Mesenchymal stem cell (in vitro differentiated cells and primary cell): ENCODE data around the gene FOXP2.

ENCODE experiments used
- DNase-seq: peaks from one replicate; pipeline ENCODE4 v3.0.0-alpha.2; 2013
- H2AFZ ChIP-seq: one replicate; pipeline ENCODE4 v1.6.1; 2013; ENCODE audit warnings: low read depth, mild to moderate bottlenecking, control low read depth, inconsistent platforms, low read length, moderate library complexity
- H2AK5ac ChIP-seq: 2 replicates; pipeline ENCODE4 v1.6.1; 2013; ENCODE audit warnings: low read length, moderate library complexity, mild to moderate bottlenecking, inconsistent platforms; ENCODE audit not compliant: severe bottlenecking
- H2BK120ac ChIP-seq: one replicate; pipeline ENCODE4 v1.6.1; 2013; ENCODE audit warnings: low read depth, mild to moderate bottlenecking, inconsistent platforms, low read length, moderate library complexity
- H2BK12ac ChIP-seq, 2 experiments: one replicate each; pipeline ENCODE4 v1.6.1; 2013; ENCODE audit warnings: inconsistent platforms in 2 of 2, low read length in 2 of 2, mild to moderate bottlenecking in 2 of 2, moderate library complexity in 2 of 2, control low read depth in 1 of 2
- H2BK15ac ChIP-seq: one replicate; pipeline ENCODE4 v1.6.1; 2013; ENCODE audit warnings: mild to moderate bottlenecking, low read depth, inconsistent platforms; ENCODE audit not compliant: poor library complexity, severe bottlenecking
- H2BK5ac ChIP-seq: 2 replicates; pipeline ENCODE4 v1.6.1; 2013; ENCODE audit warnings: low read depth, mild to moderate bottlenecking, low read length, control low read depth, inconsistent platforms; ENCODE audit not compliant: poor library complexity, severe bottlenecking
- H3K14ac ChIP-seq, 2 experiments: one replicate each; pipeline ENCODE4 v1.6.1; 2013; ENCODE audit warnings: inconsistent platforms in 2 of 2, low read length in 2 of 2, control low read depth in 1 of 2, mild to moderate bottlenecking in 1 of 2, moderate library complexity in 1 of 2
- H3K18ac ChIP-seq, 2 experiments: one replicate each; pipeline ENCODE4 v1.6.1; 2013; ENCODE audit warnings: inconsistent platforms in 2 of 2, low read length in 2 of 2, control low read depth in 1 of 2, low read depth in 1 of 2, mild to moderate bottlenecking in 1 of 2
- H3K23ac ChIP-seq, 2 experiments: one replicate each; pipeline ENCODE4 v1.6.1; 2013; ENCODE audit warnings: inconsistent platforms in 2 of 2, low read length in 2 of 2, mild to moderate bottlenecking in 2 of 2, moderate library complexity in 2 of 2, control low read depth in 1 of 2
- H3K27ac ChIP-seq: 2 replicates; pipeline ENCODE4 v1.5.1; 2013; ENCODE audit warnings: mild to moderate bottlenecking, moderate library complexity, low read length, control low read depth, inconsistent platforms; ENCODE audit not compliant: poor library complexity, severe bottlenecking
- H3K27me3 ChIP-seq, 2 experiments: 2 replicates each; pipeline versions ENCODE4 v1.6.1 to v1.7.0; 2013; ENCODE audit warnings: low read length in 2 of 2, mild to moderate bottlenecking in 2 of 2, moderate library complexity in 2 of 2, control low read depth in 1 of 2, inconsistent platforms in 1 of 2; ENCODE audit not compliant: control insufficient read depth in 1 of 2, insufficient read depth in 1 of 2
- H3K36me3 ChIP-seq, 2 experiments: 2 replicates each; pipeline versions ENCODE4 v1.6.1 to v1.7.0; 2013; ENCODE audit warnings: low read length in 2 of 2, control low read depth in 1 of 2, inconsistent platforms in 1 of 2, low read depth in 1 of 2, mild to moderate bottlenecking in 1 of 2; ENCODE audit not compliant: insufficient read depth in 2 of 2, control insufficient read depth in 1 of 2
- H3K4ac ChIP-seq, 2 experiments: one replicate each; pipeline ENCODE4 v1.6.1; 2013; ENCODE audit warnings: inconsistent platforms in 2 of 2, low read length in 2 of 2, mild to moderate bottlenecking in 2 of 2, moderate library complexity in 2 of 2, control low read depth in 1 of 2, low read depth in 1 of 2
- H3K4me1 ChIP-seq: 2 replicates; pipeline ENCODE4 v1.6.1; 2013; ENCODE audit warnings: low read depth, low read length, control low read depth; ENCODE audit not compliant: control insufficient read depth, insufficient read depth
- H3K4me2 ChIP-seq: 2 replicates; pipeline ENCODE4 v1.6.1; 2013; ENCODE audit warnings: low read length, mild to moderate bottlenecking, inconsistent platforms; ENCODE audit not compliant: poor library complexity, severe bottlenecking
- H3K4me3 ChIP-seq, 2 experiments: 2 replicates each; pipeline versions ENCODE4 v1.5.1 to v1.7.0; 2013; ENCODE audit warnings: low read length in 2 of 2, mild to moderate bottlenecking in 2 of 2, control low read depth in 1 of 2, low read depth in 1 of 2; ENCODE audit not compliant: insufficient read depth in 1 of 2
- H3K79me1 ChIP-seq: replicated peaks from 2 replicates; pipeline ENCODE4 v1.6.1; 2013; ENCODE audit warnings: mild to moderate bottlenecking, control low read depth, low read length, inconsistent platforms; ENCODE audit not compliant: poor library complexity, severe bottlenecking
- H3K9ac ChIP-seq: 2 replicates; pipeline ENCODE4 v1.7.0; 2013; ENCODE audit warnings: mild to moderate bottlenecking, low read length, moderate library complexity
- H3K9me3 ChIP-seq: 2 replicates; pipeline ENCODE4 v1.7.0; 2013; ENCODE audit warnings: mild to moderate bottlenecking, low read length; ENCODE audit not compliant: control insufficient read depth
- H4K8ac ChIP-seq: one replicate; pipeline ENCODE4 v1.6.1; 2013; ENCODE audit warnings: inconsistent platforms, mild to moderate bottlenecking, low read length, moderate library complexity
- H4K91ac ChIP-seq: one replicate; pipeline ENCODE4 v1.6.1; 2013; ENCODE audit warnings: mild to moderate bottlenecking, low read length, inconsistent platforms
- WGBS: methylation state at CpG from one replicate; pipeline ENCODE4 v1.1.7; 2013; ENCODE audit warnings: mixed read lengths; 5-methylcytosine and 5-hydroxymethylcytosine counted together

The FOXP2 gene

GRCh38 chr7:114478384-114478783 lies 63.8 kb downstream of the FOXP2 start:
- Histone ChIP-seq H3K18ac (no peak overlapping the region), H2BK12ac (no peak overlapping the region), H4K91ac (no peak overlapping the region), H3K27me3 (no peaks in the 10 kb centered on the region), H3K4ac (no peak overlapping the region), H3K4me2 (no peak overlapping the region), H2BK120ac (no peak overlapping the region), H2AFZ (no peak overlapping the region), H3K36me3 (no peaks in the 10 kb centered on the region), H3K23ac (no peak overlapping the region), H3K14ac (no peak overlapping the region), H3K9ac (no peak overlapping the region), H3K9me3 (no peaks in the 10 kb centered on the region), H4K8ac (no peak overlapping the region), H3K79me1 (no peaks in the 10 kb centered on the region), H2BK15ac (no peak overlapping the region), H3K27ac (no peak overlapping the region), H3K4me3 (no peak overlapping the region), H3K4me1 (no peaks in the 10 kb centered on the region), H2AK5ac (no peak overlapping the region), H2BK5ac (no peak overlapping the region)
- DNase-seq = no peak

- Histone ChIP-seq H3K4me3 (no peak overlapping the region), H4K91ac (no peak overlapping the region), H2BK12ac (no peak overlapping the region), H3K14ac (no peak overlapping the region), H2AK5ac (no peak overlapping the region), H3K9ac (no peak overlapping the region), H2BK15ac (no peak overlapping the region), H4K8ac (no peak overlapping the region), H3K9me3 (peaks cover 5% of the 10 kb centered on the region), H3K36me3 (no peaks in the 10 kb centered on the region), H3K4ac (no peak overlapping the region), H3K79me1 (no peaks in the 10 kb centered on the region), H3K27me3 (no peaks in the 10 kb centered on the region), H3K4me1 (no peaks in the 10 kb centered on the region), H2AFZ (no peak overlapping the region), H3K27ac (no peak overlapping the region), H3K18ac (no peak overlapping the region), H3K4me2 (no peak overlapping the region), H2BK120ac (no peak overlapping the region), H2BK5ac (no peak overlapping the region), H3K23ac (no peak overlapping the region)
- DNase-seq = peak; percentile 2
- WGBS = no CpG with 5 or more reads among the region's 2 CpGs
Observed at GRCh38 chr7:114481999-114482398, 67.4 kb downstream of the FOXP2 start.

GRCh38 chr7:114484226-114484625 lies 69.6 kb downstream of the FOXP2 start:
- Histone ChIP-seq H3K14ac (no peak overlapping the region), H3K18ac (no peak overlapping the region), H3K79me1 (no peaks in the 10 kb centered on the region), H3K4ac (no peak overlapping the region), H3K4me2 (no peak overlapping the region), H2AK5ac (no peak overlapping the region), H3K9ac (no peak overlapping the region), H3K23ac (no peak overlapping the region), H2BK15ac (no peak overlapping the region), H2AFZ (no peak overlapping the region), H3K36me3 (no peaks in the 10 kb centered on the region), H3K9me3 (peaks cover 9% of the 10 kb centered on the region), H2BK5ac (no peak overlapping the region), H3K27me3 (no peaks in the 10 kb centered on the region), H2BK12ac (no peak overlapping the region), H3K4me1 (no peaks in the 10 kb centered on the region), H3K27ac (no peak overlapping the region), H4K8ac (no peak overlapping the region), H2BK120ac (no peak overlapping the region), H3K4me3 (no peak overlapping the region), H4K91ac (no peak overlapping the region)
- no peak for DNase-seq
- WGBS = no CpG with 5 or more reads among the region's 2 CpGs

GRCh38 chr7:114487174-114487573 lies 72.6 kb downstream of the FOXP2 start:
- Histone ChIP-seq H3K36me3 (no peaks in the 10 kb centered on the region), H2AFZ (no peak overlapping the region), H4K91ac (no peak overlapping the region), H2BK120ac (no peak overlapping the region), H3K79me1 (no peaks in the 10 kb centered on the region), H2BK15ac (no peak overlapping the region), H3K14ac (no peak overlapping the region), H3K4me1 (no peaks in the 10 kb centered on the region), H3K4me3 (no peak overlapping the region), H3K18ac (no peak overlapping the region), H3K4ac (no peak overlapping the region), H3K9me3 (peaks cover 9% of the 10 kb centered on the region), H3K27me3 (no peaks in the 10 kb centered on the region), H2BK5ac (no peak overlapping the region), H4K8ac (no peak overlapping the region), H2AK5ac (no peak overlapping the region), H3K23ac (no peak overlapping the region), H3K27ac (no peak overlapping the region), H3K4me2 (no peak overlapping the region), H3K9ac (no peak overlapping the region), H2BK12ac (no peak overlapping the region)
- 73% methylated on average over 1 of the region's 1 CpG for WGBS
- no peak for DNase-seq
